Stimulated activated effector memory CD8-positive, alpha-beta T cell treated with anti-CD3 and anti-CD28 coated beads, Interleukin-12 subunit alpha, Interleukin-12 subunit beta, amount 100 ng/mL, for 72 hours (primary cell): ENCODE data around the gene PVALB.
"Not testable (repeated sequence)": the region's sequence is repeated elsewhere in the genome, so short reads cannot be mapped to it uniquely, and the experiment has no call there.

Source experiments
- ATAC-seq: fragments of 150-1000 bp; cut with Tn5 transposase; 2 replicates; pipeline ENCODE4 v1.10.0; 2021
- DNase-seq, 2 donors: peaks; one replicate each; pipeline ENCODE4 v3.0.0; 2021 to 2022; ENCODE audit warnings: low spot score in 2 of 2
- H3K27ac Mint-ChIP-seq: one replicate; pipeline ENCODE4 v1.8.0; 2022; ENCODE audit warnings: mild to moderate bottlenecking, mixed read lengths
- H3K36me3 Mint-ChIP-seq: one replicate; pipeline ENCODE4 v1.8.0; 2022; ENCODE audit warnings: mild to moderate bottlenecking, mixed read lengths
- H3K4me1 Mint-ChIP-seq: one replicate; pipeline ENCODE4 v1.8.0; 2022; ENCODE audit warnings: mixed read lengths
- H3K4me3 Mint-ChIP-seq: one replicate; pipeline ENCODE4 v1.8.0; 2022; ENCODE audit warnings: mild to moderate bottlenecking, mixed read lengths
- H3K9me3 Mint-ChIP-seq: one replicate; pipeline ENCODE4 v1.8.0; 2022; ENCODE audit warnings: mixed read lengths

The PVALB gene

DNA sequence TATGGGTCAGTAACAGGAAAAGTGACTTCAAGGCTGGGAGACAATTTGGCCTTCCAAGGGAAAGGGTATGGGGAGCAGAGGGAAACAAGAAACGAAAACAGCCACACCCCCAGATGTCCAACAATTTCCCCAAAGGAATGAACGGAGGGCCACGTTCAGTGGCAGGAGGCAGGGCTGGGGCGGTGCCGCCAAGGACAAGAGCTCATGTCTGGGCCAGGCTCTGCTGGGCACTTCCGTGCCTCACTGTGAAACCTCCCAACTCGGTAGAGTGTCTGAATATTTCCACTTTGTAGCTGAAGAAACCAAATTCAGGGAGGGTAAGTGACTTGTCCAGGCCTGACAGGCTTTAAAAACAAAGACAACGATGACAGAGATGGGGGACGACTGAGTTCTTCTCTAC is 52.8 kb downstream of the PVALB start:
- Mint-ChIP-seq H3K4me1 (no peaks in the 10 kb centered on the region), H3K27ac (peak overlapping the region; percentile 52), H3K4me3 (no peak overlapping the region), H3K36me3 (no peaks in the 10 kb centered on the region), H3K9me3 (no peaks in the 10 kb centered on the region)
- ATAC-seq (no peak), DNase-seq (no peak)

GRCh38 chr22:36763576-36763975 is 53.3 kb downstream of the PVALB start:
- Mint-ChIP-seq H3K27ac (no peak overlapping the region), H3K36me3 (no peaks in the 10 kb centered on the region), H3K4me3 (no peak overlapping the region), H3K4me1 (no peaks in the 10 kb centered on the region), H3K9me3 (no peaks in the 10 kb centered on the region)
- ATAC-seq: no peak
- no peak for DNase-seq

DNA sequence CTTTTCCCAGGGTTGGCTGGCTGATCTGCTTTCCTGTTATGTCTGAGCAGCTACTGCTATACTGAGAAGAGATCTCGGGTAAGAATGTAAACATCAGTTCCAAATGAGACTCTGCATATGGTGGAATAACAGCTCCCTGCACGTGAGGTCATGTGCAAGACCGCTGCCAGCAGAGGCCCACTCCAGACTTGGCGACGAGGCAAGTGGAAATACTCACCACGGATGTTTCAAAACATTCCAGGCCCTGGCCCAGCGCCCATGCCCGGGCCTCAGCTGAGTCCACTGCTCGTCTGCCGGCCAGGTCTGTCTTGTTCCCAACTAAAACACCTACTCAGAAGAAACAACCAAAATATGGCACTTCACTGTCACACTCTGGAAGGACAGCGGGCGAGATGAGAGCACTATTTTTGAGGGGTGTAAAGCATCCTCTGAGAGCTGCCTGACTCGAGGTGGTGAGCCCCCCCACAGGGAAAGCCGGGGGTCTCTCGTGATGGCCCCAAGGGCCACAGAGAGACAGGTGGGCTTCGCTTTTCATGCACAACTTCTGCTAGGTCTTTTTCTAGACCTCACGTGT is 54.1 kb downstream of the PVALB start:
- DNase-seq: no peak
- no peaks in the 10 kb centered on the region for H3K4me1 Mint-ChIP-seq
- no peak for ATAC-seq
- H3K36me3 Mint-ChIP-seq: no peaks in the 10 kb centered on the region
- no peaks in the 10 kb centered on the region for H3K9me3 Mint-ChIP-seq
- no peak overlapping the region for H3K4me3 Mint-ChIP-seq
- no peak overlapping the region for H3K27ac Mint-ChIP-seq

GRCh38 chr22:36761553-36762240 is 55.1 kb downstream of the PVALB start:
- no peak overlapping the region for H3K4me3 Mint-ChIP-seq
- DNase-seq: no peak
- no peaks in the 10 kb centered on the region for H3K9me3 Mint-ChIP-seq
- peaks cover 6% of the 10 kb centered on the region for H3K4me1 Mint-ChIP-seq
- H3K36me3 Mint-ChIP-seq: no peaks in the 10 kb centered on the region
- ATAC-seq: no peak
- no peak overlapping the region for H3K27ac Mint-ChIP-seq

DNA sequence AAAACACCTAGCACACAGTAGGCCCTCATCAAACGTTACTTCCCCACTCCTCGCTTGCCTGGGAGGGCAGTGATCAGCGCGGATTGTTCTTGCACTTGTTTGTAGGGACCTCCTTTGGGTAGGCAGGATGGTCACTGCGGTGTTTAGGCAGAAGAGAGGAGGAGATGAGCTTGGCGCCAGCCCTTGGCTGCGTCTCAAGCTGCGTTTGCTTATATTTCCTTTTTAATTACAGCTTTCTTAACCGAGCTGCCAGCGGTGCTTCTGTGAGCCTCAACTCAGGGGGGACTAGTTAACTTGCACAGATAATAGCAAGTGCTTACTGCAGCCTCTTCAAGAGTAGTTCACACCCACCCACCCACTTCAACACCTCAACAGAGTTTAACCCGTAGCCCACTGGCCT is 56.0 kb downstream of the PVALB start:
- H3K9me3 Mint-ChIP-seq: no peaks in the 10 kb centered on the region
- no peaks in the 10 kb centered on the region for H3K36me3 Mint-ChIP-seq
- no peak overlapping the region for H3K27ac Mint-ChIP-seq
- H3K4me3 Mint-ChIP-seq: no peak overlapping the region
- DNase-seq (no peak), ATAC-seq (no peak)
- H3K4me1 Mint-ChIP-seq: peaks cover 6% of the 10 kb centered on the region

- DNase-seq (no peak), ATAC-seq (no peak)
- no peaks in the 10 kb centered on the region for H3K36me3 Mint-ChIP-seq
- H3K9me3 Mint-ChIP-seq: no peaks in the 10 kb centered on the region
- peaks cover 6% of the 10 kb centered on the region for H3K4me1 Mint-ChIP-seq
- H3K27ac Mint-ChIP-seq: peak overlapping the region; percentile 12
- no peak overlapping the region for H3K4me3 Mint-ChIP-seq
Measured at GRCh38 chr22:36759481-36760159, 57.2 kb downstream of the PVALB start.

GRCh38 chr22:36758792-36759271 is 58.0 kb downstream of the PVALB start:
- Mint-ChIP-seq H3K4me3 (no peak overlapping the region), H3K9me3 (no peaks in the 10 kb centered on the region), H3K27ac (no peak overlapping the region), H3K4me1 (peaks cover 6% of the 10 kb centered on the region), H3K36me3 (no peaks in the 10 kb centered on the region)
- ATAC-seq (no peak), DNase-seq (no peak)

DNA sequence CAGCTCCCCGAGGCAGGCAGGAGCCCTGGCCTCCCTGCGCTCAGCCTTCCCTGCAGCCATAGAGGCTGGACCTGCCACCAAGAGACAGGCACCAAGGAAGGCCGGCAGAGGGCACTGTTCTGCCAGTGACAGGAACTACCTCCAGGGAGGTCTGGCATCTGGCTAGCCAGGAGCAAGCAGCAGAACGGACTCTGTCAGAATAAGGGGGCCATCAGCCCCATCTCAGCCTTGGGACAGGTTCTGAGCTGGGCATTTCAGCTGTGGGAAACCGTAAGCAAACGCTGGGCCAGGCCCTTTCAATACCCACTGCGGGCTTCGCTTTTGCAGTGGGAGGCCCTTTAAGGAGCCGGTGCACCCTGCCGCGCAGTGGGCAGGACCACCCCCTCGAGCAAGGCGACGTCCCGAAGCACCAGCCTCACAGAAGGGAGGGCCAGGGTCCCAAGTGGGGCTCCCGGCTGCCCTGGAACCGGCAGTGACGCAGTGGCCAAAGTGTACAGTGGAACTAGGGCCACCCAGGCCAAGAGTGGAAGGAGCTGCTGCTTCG is 59.1 kb downstream of the PVALB start:
- Mint-ChIP-seq H3K36me3 (no peaks in the 10 kb centered on the region), H3K27ac (peak overlapping the region; percentile 29), H3K4me3 (no peak overlapping the region), H3K4me1 (peaks cover 6% of the 10 kb centered on the region), H3K9me3 (no peaks in the 10 kb centered on the region)
- DNase-seq: peak; percentile 67 to 83
- ATAC-seq: peak; percentile 88

GRCh38 chr22:36756746-36757655 is 59.8 kb downstream of the PVALB start:
- no peak for ATAC-seq
- no peak overlapping the region for H3K4me3 Mint-ChIP-seq
- H3K9me3 Mint-ChIP-seq: no peaks in the 10 kb centered on the region
- no peak for DNase-seq
- peak overlapping the region; percentile 29 for H3K27ac Mint-ChIP-seq
- no peaks in the 10 kb centered on the region for H3K36me3 Mint-ChIP-seq
- peaks cover 6% of the 10 kb centered on the region for H3K4me1 Mint-ChIP-seq

DNA sequence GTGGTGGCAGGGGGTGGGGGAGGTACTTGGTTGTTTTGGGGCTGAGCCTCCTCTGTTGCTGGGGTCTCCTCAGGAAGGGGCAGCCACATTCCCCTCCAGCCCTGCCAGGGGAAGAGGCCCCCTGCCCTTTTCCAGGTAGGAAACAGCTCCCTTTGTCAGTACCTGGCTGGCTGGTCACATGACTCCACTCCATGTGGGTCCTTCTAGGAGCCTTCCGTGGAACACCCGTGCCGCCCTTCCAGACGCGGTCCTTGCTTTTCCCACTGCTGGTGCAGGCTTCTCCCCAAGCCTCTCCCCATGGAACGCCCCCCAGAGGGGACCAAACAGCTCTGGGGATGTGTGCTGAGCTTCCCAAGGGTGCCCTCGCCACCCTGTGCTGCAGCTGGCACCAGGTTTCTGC is 60.8 kb downstream of the PVALB start:
- H3K27ac Mint-ChIP-seq: no peak overlapping the region
- no peaks in the 10 kb centered on the region for H3K9me3 Mint-ChIP-seq
- H3K4me3 Mint-ChIP-seq: no peak overlapping the region
- DNase-seq: no peak
- H3K36me3 Mint-ChIP-seq: no peaks in the 10 kb centered on the region
- peaks cover 6% of the 10 kb centered on the region for H3K4me1 Mint-ChIP-seq
- no peak for ATAC-seq

- H3K4me3 Mint-ChIP-seq: no peak overlapping the region
- H3K27ac Mint-ChIP-seq: no peak overlapping the region
- no peaks in the 10 kb centered on the region for H3K9me3 Mint-ChIP-seq
- H3K36me3 Mint-ChIP-seq: no peaks in the 10 kb centered on the region
- H3K4me1 Mint-ChIP-seq: peaks cover 6% of the 10 kb centered on the region
- DNase-seq: no peak
- ATAC-seq: no peak
Measured at GRCh38 chr22:36755316-36755715, 61.5 kb downstream of the PVALB start.

DNA sequence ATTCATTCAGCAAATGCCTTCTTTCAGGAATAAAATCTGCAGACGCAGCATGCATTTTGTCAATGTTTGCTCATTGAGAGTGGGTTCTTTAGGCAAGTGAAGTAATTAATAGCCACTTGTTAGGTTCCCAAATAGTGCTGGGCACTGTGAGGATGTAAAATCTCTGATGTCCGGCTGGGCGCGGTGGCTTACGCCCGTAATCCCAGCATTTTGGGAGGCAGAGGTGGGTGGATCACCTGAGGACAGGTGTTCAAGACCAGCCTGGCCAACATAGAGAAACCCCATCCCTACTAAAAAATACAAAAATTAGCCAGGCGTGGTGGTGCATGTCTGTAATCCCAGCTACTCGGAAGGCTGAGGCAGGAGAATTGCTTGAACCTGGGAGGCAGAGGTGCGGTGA is 62.0 kb downstream of the PVALB start:
- not testable (repeated sequence) for H3K9me3 Mint-ChIP-seq

GRCh38 chr22:36753916-36754315 is 62.9 kb downstream of the PVALB start:
- DNase-seq: no peak
- peaks cover 6% of the 10 kb centered on the region for H3K4me1 Mint-ChIP-seq
- H3K9me3 Mint-ChIP-seq: no peaks in the 10 kb centered on the region
- H3K4me3 Mint-ChIP-seq: no peak overlapping the region
- no peak for ATAC-seq
- H3K27ac Mint-ChIP-seq: no peak overlapping the region
- H3K36me3 Mint-ChIP-seq: no peaks in the 10 kb centered on the region

More for the DNA sequence above, 62.0 kb downstream of the PVALB start:
- ATAC-seq, DNase-seq, H3K36me3 Mint-ChIP-seq, H3K4me1 Mint-ChIP-seq, H3K27ac Mint-ChIP-seq, H3K4me3 Mint-ChIP-seq: not testable (repeated sequence)

- no peak overlapping the region for H3K27ac Mint-ChIP-seq
- no peaks in the 10 kb centered on the region for H3K9me3 Mint-ChIP-seq
- H3K4me1 Mint-ChIP-seq: peaks cover 6% of the 10 kb centered on the region
- no peak for DNase-seq
- no peak overlapping the region for H3K4me3 Mint-ChIP-seq
- no peak for ATAC-seq
- no peaks in the 10 kb centered on the region for H3K36me3 Mint-ChIP-seq
Measured at GRCh38 chr22:36753120-36753802, 63.6 kb downstream of the PVALB start.
